HG02623 (cell line): Measurements from ENCODE around the gene ABHD18.
"Not testable (repeated sequence)": the region's sequence is repeated elsewhere in the genome, so short reads cannot be mapped to it uniquely, and the experiment has no call there.

Source experiments
- ATAC-seq: cut with Tn5 transposase; IDR thresholded peaks from one replicate; pipeline ENCODE4 v1.9.1; 2021; ENCODE audit warnings: moderate library complexity; ENCODE audit not compliant: unreplicated experiment

The ABHD18 gene

GRCh38 chr4:127965062-127965802 is at the start of gene ABHD18, which contains the start of gene MFSD8:
TSS of gene ABHD18 (plus strand) at chr4:127965406. CDS start at chr4:127982956, 17,550 bp downstream.
TSS of gene MFSD8 (minus strand) at chr4:127965173. CDS start at chr4:127965133, 40 bp downstream.
- peak; percentile 95 for ATAC-seq

GRCh38 chr4:127916512-127916911 is 48.7 kb upstream of the ABHD18 start:
- no peak for ATAC-seq

DNA sequence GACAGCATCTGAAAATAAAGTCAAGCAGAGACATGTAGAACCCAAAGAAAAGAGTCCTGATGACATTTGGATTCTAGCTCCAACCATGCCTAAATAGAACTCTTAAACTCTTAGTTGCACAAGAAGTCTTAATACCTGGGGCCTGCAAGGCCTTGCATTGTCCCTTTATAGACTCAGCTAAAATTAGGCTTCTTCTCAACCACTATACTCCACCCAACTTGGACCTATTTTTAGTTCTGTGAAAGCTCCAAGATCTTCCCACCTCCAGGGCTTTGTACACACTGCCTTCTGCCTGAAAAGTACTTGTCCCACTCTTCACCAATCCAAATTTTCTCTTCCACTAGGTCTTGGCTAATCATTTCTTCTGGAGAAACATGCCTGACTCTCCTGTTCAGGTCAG is 48.1 kb upstream of the ABHD18 start:
- no peak for ATAC-seq

DNA sequence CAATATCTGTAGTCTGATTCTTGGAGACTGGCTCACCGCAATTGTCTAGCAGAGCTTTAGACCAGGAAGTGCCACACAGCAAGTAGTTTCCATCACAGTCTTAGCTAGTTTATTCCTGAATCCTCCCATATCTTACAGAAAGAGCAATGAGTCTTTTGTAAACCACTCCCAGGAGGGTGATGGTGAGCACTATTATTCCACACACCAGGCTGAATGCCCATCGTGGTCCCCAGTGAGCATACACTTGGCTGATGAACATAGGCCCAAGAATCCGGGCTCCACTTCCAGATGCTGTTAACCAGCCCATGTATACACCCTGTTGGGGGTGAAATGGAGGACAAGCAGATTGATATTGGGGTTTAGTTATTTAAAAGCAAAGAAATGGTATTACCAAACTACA is 44.7 kb upstream of the ABHD18 start:
- ATAC-seq = no peak

GRCh38 chr4:127922226-127922625 is 43.0 kb upstream of the ABHD18 start:
- ATAC-seq = no peak

- ATAC-seq = not testable (repeated sequence)
Measured at GRCh38 chr4:127925720-127926119, 39.5 kb upstream of the ABHD18 start.

GRCh38 chr4:127930175-127930574 is 35.0 kb upstream of the ABHD18 start:
- no peak for ATAC-seq

DNA sequence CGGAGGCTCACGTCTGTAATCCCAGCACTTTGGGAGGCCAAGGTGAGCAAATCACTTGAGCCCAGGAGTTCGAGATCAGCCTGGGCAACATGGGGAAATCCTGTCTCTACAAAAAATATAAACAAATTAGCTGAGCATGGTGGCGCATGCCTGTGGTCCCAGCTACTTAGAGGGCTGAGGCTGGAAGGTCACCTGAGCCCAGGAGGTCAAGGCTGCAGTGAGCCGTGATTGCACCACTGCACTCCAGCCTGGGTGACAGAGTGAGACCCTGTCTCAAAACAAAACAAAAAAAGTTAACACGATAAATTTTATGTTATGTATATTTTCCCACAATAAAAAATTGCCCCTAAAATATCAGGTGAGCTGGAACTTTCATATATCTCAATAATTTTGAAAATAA is 33.4 kb upstream of the ABHD18 start:
- not testable (repeated sequence) for ATAC-seq

- no peak for ATAC-seq
Measured at GRCh38 chr4:127936974-127937373, 28.2 kb upstream of the ABHD18 start.

- ATAC-seq = no peak
Measured at GRCh38 chr4:127957105-127957504, 8.1 kb upstream of the ABHD18 start.

DNA sequence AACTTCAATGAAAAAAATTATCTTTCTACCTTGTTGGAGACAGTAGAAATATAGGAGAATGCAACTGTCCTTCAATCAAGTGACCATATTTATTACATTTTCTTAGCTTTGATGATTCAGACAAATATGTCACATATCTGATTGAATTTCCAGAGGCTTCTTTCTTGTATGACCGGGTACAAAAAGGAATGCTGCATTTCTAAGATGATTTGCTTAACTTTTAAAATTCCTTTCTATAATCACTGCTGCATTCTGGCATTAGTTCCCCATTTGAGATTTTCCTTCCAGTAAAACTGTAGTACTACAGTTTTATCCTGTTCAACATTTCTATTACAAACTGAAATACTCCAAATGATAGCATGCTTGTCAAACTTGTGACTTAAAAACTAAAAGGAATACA is 5.4 kb upstream of the ABHD18 start:
- no peak for ATAC-seq

DNA sequence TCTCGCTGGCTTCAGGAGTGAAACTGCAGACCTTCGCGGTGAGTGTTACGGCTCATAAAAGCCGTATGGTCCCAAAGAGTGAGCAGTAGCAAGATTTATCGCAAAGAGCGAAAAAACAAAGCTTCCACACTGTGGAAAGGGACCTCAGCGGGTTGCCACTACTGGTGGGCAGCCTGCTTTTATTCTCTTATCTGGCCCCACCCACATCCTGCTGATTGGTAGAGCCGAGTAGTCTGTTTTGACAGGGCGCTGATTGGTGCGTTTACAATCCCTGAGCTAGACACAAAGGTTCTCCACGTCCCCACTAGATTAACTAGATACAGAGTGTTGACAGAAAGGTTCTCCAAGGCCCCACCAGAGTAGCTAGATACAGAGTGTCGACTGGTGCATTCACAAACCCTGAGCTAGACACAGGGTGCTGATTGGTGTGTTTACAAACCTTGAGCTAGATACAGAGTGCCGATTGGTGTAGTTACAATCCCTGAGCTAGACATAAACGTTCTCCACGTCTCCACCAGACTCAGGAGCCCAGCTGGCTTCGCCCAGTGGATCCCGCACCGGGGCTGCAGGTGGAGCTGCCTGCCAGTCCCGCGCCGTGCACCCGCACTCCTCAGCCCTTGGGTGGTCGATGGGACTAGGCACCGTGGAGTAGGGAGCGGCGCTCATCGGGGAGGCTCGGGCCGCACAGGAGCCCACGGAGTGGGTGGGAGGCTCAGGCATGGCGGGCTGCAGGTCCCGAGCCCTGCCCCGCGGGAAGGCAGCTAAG is 1.4 kb upstream of the ABHD18 start:
- not testable (repeated sequence) for ATAC-seq

- ATAC-seq = peak; percentile 17
Measured at GRCh38 chr4:127964426-127965061, 662 bp upstream of the ABHD18 start.

DNA sequence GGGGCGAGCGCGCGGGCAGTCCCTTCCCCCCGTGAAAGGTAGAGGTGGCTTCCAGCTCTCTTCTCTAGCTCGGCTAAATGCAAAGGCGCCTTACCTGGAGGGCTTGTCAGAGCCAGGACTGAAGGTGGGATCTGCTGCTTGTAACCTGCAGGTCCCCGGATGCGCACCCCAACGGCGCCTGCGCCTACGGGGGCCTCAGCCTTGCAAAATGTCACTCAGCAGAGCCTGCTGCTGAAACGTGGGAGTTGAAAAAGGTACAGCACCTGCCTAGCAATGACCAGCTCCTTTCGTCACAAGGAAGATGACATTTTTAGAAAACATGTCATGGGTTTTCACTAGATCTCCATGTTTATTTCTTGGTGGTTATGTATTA is 583 bp downstream of the ABHD18 start:
- ATAC-seq = peak; percentile 23

DNA sequence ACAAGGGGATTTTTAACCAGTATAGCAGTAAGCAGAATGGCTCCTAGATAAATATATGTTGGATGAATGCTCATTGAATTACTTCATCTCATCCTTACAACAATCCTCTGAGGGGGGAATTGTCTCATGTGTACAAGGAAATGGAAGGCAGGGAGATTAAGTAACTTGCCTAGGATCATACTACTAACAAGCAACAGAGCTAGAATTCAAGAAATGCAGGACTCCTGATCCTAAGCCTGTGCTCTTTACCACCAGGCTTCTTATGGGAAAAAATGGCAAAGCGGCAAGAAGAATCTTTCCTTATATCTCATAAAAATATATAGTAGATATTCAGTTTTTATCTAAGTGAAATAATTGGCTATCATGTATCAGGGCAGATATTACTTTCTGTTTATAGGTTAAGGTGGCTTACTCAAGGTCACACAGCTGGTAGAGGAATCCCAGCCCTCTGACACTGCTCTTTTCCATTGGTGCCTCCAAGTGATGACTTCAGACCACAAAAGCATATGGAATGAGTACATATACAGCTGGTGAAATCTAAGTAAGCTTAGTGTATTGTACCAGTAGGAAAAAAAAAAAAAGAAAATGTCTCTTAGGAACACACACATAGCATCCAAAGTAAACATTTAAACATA is 2.1 kb downstream of the ABHD18 start:
- ATAC-seq = no peak

DNA sequence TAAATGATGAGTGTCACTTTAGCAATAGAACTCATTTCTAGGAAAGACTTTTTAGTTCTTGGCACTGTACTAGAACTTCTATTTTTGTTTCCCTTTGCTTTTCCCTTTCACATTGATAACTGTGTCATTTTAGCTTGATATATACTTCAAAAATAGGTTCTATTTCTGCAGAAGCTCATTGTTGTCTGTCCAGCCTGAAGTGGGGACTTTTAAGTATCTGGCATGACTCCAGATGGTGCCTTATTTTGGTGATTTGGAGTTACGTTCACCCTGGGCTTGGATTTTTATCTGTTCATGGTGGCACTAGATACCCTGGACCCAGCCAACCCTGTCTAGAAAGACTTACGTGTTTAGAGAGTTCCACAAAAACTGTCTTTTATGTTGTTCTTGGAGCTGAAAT is 3.4 kb downstream of the ABHD18 start:
- no peak for ATAC-seq

DNA sequence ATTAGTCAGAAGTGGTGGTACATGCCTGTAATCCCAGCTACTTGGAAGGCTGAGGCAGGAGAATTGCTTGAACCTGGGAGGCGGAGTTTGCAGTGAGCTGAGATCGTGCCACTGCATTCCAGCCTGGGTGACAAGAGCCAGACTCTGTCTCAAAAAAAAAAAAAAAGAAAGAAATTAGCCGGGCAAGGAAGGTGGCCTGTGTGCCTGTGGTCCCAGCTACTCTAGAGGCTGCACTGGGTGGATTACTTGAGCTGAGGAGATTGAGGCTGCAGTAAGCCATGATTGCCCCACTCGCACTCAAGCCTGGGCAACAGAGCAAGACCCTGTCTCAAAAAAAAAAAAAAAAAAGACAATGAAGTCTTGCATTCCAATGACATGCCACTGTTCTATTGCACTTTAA is 5.7 kb downstream of the ABHD18 start:
- ATAC-seq = not testable (repeated sequence)

DNA sequence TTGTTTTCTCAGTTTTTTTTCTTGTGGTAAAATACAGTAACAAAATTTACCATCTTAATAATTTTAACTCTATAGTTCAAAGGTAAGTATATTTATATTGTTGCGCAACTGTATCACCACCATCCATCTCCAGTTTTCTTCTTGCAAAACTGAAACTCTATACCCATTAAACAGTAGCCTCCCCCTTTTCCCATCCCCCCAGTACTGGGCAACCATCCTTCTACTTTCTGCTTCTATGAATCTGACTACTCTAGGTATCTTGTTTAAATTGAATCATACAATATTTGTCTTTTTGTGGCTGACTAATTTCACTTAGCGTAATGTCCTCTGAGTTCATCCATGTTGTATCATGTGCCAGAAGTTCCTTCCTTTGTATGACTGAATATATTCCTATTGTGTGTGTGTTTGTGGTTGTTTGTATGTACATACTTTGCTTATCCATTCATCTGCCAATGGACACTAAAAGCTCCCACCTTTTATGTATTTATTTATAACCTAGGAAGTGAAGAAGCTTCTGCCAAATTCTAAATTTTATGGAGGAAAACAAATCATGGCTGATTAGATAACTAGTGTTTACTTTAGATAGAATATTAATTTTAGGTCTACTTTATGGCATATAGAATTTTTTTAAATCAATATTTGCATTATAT is 10.0 kb downstream of the ABHD18 start:
- no peak for ATAC-seq

GRCh38 chr4:127978930-127979329 is 13.7 kb downstream of the ABHD18 start:
- no peak for ATAC-seq

DNA sequence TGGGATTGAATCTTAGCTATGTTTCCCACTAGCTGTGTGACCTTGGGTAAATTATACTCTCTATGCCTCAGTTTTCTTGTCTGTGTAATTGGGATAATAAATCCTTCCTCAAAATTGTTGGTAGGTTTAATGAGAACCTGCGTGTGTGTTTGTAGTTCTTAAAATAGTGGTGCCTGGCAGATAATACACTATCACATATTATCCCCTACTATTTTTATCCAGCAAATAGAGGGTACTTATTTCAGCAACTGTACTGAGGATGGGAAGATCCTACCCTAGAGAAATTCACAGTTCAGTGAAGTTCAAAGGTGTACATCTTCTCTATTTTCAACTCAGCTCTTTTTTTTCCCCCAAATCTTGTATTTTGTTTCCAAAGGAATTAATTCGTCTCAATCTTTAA is 17.2 kb downstream of the ABHD18 start:
- no peak for ATAC-seq

DNA sequence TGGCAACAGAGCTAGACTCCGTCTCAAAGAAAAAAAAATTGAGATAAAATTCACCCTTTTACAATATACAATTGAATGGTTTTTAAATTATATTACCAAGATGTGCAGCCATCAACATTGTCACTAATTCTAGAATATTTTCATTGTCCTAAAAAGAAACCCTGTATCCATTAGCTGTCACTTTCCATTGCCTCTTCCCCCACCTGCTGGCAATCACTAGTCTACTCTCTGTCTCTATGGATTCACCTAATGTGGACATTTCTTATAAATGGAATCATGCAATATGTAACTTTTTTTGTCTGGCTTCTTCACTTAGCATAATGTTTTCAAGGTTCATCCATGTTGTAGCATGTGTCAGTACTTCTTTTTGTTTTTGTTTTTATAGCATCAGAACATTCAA is 20.8 kb downstream of the ABHD18 start:
- ATAC-seq = no peak
